Neural progenitor cell (in vitro differentiated cells): ENCODE data around the gene MRGPRG.

Source experiments
- EZH2 ChIP-seq: fragments of 200-600 bp; sonication (generic); IDR thresholded peaks from 2 replicates; pipeline ENCODE4 v1.6.1; 2017; ENCODE audit warnings: antibody characterized with exemption, mild to moderate bottlenecking, moderate library complexity
- EZH2phosphoT487 ChIP-seq: fragments of 200-600 bp; sonication (generic); IDR thresholded peaks from 2 replicates; pipeline ENCODE4 v1.6.1; 2017; ENCODE audit warnings: antibody characterized with exemption
- TF ChIP-seq, protein P1 (sequence below): fragments of 200-600 bp; sonication (generic); IDR thresholded peaks from 2 replicates; pipeline ENCODE4 v1.5.1; 2017; ENCODE audit warnings: antibody characterized with exemption, mild to moderate bottlenecking

GRCh38 chr11:3224401-3225057 lies 5.9 kb upstream of the MRGPRG start:
- TF ChIP-seq, protein P1, sequence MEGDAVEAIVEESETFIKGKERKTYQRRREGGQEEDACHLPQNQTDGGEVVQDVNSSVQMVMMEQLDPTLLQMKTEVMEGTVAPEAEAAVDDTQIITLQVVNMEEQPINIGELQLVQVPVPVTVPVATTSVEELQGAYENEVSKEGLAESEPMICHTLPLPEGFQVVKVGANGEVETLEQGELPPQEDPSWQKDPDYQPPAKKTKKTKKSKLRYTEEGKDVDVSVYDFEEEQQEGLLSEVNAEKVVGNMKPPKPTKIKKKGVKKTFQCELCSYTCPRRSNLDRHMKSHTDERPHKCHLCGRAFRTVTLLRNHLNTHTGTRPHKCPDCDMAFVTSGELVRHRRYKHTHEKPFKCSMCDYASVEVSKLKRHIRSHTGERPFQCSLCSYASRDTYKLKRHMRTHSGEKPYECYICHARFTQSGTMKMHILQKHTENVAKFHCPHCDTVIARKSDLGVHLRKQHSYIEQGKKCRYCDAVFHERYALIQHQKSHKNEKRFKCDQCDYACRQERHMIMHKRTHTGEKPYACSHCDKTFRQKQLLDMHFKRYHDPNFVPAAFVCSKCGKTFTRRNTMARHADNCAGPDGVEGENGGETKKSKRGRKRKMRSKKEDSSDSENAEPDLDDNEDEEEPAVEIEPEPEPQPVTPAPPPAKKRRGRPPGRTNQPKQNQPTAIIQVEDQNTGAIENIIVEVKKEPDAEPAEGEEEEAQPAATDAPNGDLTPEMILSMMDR = peak; percentile 11
- TF ChIP-seq EZH2phosphoT487 (no peak), EZH2 (no peak)
